ENCODE results near the gene NRTN. TPM values are rescaled to one million over a fixed set of nuclear protein-coding genes. Genes with fewer than 3 reads are reported as not detected.
A peak's percentile ranks its signal among the peaks of the same experiment; 100 is the strongest.
"Not testable (repeated sequence)": the region's sequence is repeated elsewhere in the genome, so short reads cannot be mapped to it uniquely, and the experiment has no call there.

The NRTN gene
- total RNA-seq, 1 donor from 2014 or later: 5.4 TPM

- no peak for DNase-seq (ENCODE audit: extremely low spot score, unreplicated experiment)
- peaks cover 9% of the 10 kb centered on the region for H3K4me1 Mint-ChIP-seq (ENCODE audit: unreplicated experiment)
- peak overlapping the region; percentile 53 for H3K27ac Mint-ChIP-seq
- H3K36me3 Mint-ChIP-seq: no peaks in the 10 kb centered on the region
- no peak overlapping the region for H3K4me3 Mint-ChIP-seq
- no peaks in the 10 kb centered on the region for H3K9me3 Mint-ChIP-seq
- peaks cover 3% of the 10 kb centered on the region for H3K27me3 Mint-ChIP-seq
- TF ChIP-seq CTCF (conservative IDR thresholded peaks at IDR 0.05): no peak
Measured at GRCh38 chr19:5838353-5839064, 33.6 kb downstream of the NRTN start.

DNA sequence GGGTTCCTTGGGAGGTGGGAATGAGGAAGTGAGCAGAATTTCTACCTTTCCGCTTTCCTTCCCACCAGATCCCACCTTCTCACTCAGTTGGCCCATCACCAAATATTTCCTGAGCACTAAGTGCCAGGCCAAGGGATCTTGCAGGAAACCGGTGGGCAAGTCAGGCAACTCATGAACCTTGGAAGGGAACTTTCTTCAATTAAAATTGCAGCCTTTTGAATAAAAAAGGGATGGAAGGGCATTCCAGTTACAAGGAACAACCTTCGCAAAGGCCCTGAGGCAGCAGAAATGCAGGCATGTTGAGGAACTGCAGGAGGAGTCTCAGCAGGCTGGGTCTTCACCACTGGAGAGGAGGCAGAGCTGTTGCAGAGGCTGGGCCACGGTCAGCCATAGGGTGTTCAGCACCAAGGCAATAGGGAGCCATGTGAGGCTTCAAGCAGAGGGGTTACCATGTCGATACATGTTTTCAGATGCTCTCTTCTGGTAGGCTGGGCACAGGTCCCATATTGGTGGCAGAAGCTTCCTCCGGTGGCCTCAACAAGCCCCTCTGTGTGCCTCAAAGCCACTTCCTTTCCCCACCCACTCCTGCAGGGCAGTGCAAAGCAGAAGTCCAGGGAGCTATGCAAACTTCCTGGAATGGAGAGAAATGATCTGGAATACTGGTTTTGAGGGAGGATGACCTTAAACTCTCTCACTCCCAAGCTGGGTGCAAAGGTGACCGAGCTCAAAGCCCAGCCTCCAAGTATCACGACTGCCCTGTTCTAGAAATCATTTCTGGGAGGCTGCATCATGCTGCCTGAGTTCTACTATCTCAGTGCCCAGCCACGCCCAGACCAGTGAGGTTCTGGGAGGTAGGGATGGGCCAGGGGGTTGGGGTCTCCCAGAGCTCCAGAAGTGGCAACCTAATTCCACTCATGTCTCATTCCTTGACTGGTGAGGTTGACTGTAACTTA lies 34.5 kb downstream of the NRTN start, which contains the start of gene FUT6:
FUT6 (minus strand) TSS at position 638 of the 953 bp plus-strand sequence. CDS start 7,135 bp downstream, outside the sequence.
- H3K4me3 Mint-ChIP-seq: no peak within 1 kb of the TSS
- DNase-seq (ENCODE audit: extremely low spot score, unreplicated experiment): no peak
- H3K27me3 Mint-ChIP-seq: no peaks in the 10 kb centered on the region
- H3K27ac Mint-ChIP-seq: no peak within 1 kb of the TSS
- peaks cover 9% of the 10 kb centered on the region for H3K4me1 Mint-ChIP-seq (ENCODE audit: unreplicated experiment)
- H3K36me3 Mint-ChIP-seq: no peaks in the 10 kb centered on the region
- H3K9me3 Mint-ChIP-seq: no peaks in the 10 kb centered on the region
- no peak for TF ChIP-seq CTCF (conservative IDR thresholded peaks at IDR 0.05)

DNA sequence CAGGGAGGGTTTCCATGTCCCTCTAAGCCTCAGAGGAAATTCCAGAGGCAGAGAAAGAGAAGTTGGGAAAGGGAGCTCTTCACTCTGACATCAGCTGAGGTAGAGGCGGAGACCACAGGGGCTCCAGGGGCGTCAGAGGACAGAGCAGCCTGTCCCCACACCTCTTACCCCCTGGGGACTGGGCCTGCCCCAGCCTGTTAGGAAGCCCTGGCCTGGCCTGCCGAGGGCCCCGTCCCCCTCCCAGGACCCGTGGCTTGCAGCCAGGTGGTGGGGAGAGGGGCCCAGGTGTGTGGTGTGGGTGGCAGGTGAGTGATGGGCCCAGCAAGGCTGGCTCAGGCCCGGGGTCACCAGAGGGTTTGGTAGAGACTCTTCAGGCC lies 36.9 kb downstream of the NRTN start:
- not testable (repeated sequence) for H3K27ac Mint-ChIP-seq; H3K27me3 Mint-ChIP-seq; H3K4me3 Mint-ChIP-seq; H3K36me3 Mint-ChIP-seq; DNase-seq (ENCODE audit: extremely low spot score, unreplicated experiment); H3K4me1 Mint-ChIP-seq (ENCODE audit: unreplicated experiment); H3K9me3 Mint-ChIP-seq

DNA sequence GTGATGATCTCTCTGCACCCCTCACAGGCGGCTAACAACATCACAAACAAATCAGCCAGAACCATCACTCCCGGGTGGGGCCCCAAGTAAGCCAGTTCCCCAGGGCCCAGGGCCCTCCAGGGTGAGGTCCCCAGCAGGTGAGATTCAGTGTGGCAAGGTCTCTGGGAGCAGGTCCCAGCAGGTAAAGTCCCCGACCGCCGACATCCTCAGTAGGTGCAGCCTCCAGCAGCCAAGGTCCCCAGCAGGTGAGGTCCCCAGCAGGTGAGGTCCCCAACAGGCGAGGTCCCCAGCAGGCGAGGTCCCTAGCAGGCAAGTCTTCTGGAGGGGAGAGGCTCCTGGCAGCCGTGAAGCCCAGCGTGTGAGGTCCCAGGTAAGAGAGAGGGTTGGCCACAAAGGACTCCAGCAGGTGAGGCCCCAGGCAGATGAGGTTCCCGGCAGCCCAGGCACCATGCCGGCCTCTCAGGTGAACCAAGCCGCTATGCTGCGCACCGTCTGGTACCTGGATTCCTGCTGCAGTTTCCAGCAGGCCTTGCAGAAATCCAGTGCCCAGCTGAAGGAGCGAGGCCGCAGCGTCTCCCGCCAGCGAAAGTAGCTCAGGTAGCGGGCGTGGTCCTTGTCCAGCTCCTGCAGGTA lies 38.5 kb downstream of the NRTN start:
- no peaks in the 10 kb centered on the region for H3K36me3 Mint-ChIP-seq
- H3K27me3 Mint-ChIP-seq: no peaks in the 10 kb centered on the region
- no peaks in the 10 kb centered on the region for H3K9me3 Mint-ChIP-seq
- no peak overlapping the region for H3K27ac Mint-ChIP-seq
- no peak for DNase-seq (ENCODE audit: extremely low spot score, unreplicated experiment)
- TF ChIP-seq CTCF (conservative IDR thresholded peaks at IDR 0.05): no peak
- peaks cover 2% of the 10 kb centered on the region for H3K4me1 Mint-ChIP-seq (ENCODE audit: unreplicated experiment)
- H3K4me3 Mint-ChIP-seq: no peak overlapping the region

GRCh38 chr19:5844456-5845433 lies 39.9 kb downstream of the NRTN start:
- TF ChIP-seq CTCF (conservative IDR thresholded peaks at IDR 0.05): no peak
- Mint-ChIP-seq H3K9me3 (no peaks in the 10 kb centered on the region), H3K36me3 (no peaks in the 10 kb centered on the region), H3K4me1 (ENCODE audit: unreplicated experiment) (no peaks in the 10 kb centered on the region), H3K27ac (no peak overlapping the region), H3K27me3 (no peaks in the 10 kb centered on the region), H3K4me3 (no peak overlapping the region)
- DNase-seq (ENCODE audit: extremely low spot score, unreplicated experiment): no peak

DNA sequence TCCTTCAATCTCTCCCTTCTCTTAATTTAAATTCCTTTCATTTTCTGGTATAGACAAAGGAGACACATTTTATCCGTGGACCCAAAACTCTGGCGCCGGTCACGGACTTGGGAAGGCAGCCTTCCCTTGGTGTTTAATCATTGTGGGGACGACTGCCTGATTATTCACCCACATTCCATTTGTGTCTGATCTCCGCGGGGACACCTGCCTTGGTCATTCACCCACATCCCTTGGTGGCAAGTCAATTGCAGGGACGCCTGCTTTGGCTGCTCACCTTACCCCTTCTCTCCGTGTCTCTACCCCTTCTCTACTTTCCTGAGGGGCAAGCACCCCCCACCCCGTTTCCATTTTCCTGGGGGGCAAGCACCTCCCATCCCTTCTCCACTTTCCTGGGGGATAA lies 43.0 kb downstream of the NRTN start:
- not testable (repeated sequence) for H3K36me3 Mint-ChIP-seq; DNase-seq (ENCODE audit: extremely low spot score, unreplicated experiment); H3K27me3 Mint-ChIP-seq; H3K4me3 Mint-ChIP-seq; H3K9me3 Mint-ChIP-seq; H3K4me1 Mint-ChIP-seq (ENCODE audit: unreplicated experiment); H3K27ac Mint-ChIP-seq

DNA sequence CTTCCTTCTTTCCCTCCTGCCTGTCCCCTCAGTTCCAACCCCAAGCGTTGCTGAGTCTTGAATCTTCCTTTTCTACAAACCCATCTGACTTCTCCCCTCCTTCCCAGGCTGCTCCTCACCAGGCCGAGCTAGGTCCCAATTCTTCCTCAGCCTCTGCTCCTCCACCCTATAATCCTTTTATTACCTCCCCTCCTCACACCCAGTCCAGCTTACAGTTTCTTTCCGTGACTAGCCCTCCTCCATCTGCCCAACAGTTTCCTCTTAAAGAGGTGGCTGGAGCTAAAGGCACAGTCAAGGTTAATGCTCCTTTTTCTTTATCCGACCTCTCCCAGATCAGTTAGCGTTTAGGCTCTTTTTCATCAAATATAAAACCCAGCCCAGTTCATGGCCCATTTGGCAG lies 43.8 kb downstream of the NRTN start:
- H3K27ac Mint-ChIP-seq; H3K4me3 Mint-ChIP-seq; H3K27me3 Mint-ChIP-seq; DNase-seq (ENCODE audit: extremely low spot score, unreplicated experiment); H3K9me3 Mint-ChIP-seq; H3K4me1 Mint-ChIP-seq (ENCODE audit: unreplicated experiment); H3K36me3 Mint-ChIP-seq: not testable (repeated sequence)
